ENCODE measurements around the gene DNAH14.

Gene DNAH14

DNA sequence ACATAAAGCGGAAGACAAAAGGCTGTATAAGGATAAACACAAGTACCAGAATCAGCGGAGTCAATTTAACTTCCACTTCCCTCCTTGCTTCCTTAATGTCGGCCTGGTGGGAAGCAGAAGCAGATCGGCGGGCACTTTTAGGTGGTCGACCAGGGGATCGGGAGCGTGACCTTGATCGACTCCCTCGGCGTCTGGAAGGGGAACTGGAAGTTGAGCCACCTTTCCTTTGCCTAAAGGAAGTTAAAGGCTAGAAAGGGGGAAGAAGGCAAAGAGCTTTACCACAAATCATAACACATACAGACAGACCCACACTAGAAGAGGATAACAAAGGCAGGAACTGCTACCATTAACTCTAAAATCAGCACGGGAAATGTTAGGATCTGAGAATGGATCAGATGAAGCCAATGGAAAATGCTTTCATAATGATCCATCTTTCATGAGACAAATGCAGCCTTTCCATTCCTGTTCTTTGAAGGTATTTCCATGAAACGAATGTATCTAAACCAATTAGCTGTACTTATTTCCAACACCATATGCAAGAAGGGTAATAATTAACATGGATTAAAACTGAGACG, 492.6 kb downstream of the DNAH14 start:
- peaks cover 23% of the 10 kb centered on the region for H3K4me1 ChIP-seq (ENCODE audit: control insufficient read depth, insufficient read depth, low read length)
- peaks cover 7% of the 10 kb centered on the region for H3K36me3 ChIP-seq (ENCODE audit: control insufficient read depth, insufficient read depth, low read length)
- H3K9ac ChIP-seq (ENCODE audit: low read length): no peak overlapping the region
- no peaks in the 10 kb centered on the region for H3K9me3 ChIP-seq (ENCODE audit: control insufficient read depth, low read length)
- H3K4me3 ChIP-seq (ENCODE audit: low read length): no peak overlapping the region
- no peaks in the 10 kb centered on the region for H3K27me3 ChIP-seq (ENCODE audit: control insufficient read depth, insufficient read depth, low read length)

DNA sequence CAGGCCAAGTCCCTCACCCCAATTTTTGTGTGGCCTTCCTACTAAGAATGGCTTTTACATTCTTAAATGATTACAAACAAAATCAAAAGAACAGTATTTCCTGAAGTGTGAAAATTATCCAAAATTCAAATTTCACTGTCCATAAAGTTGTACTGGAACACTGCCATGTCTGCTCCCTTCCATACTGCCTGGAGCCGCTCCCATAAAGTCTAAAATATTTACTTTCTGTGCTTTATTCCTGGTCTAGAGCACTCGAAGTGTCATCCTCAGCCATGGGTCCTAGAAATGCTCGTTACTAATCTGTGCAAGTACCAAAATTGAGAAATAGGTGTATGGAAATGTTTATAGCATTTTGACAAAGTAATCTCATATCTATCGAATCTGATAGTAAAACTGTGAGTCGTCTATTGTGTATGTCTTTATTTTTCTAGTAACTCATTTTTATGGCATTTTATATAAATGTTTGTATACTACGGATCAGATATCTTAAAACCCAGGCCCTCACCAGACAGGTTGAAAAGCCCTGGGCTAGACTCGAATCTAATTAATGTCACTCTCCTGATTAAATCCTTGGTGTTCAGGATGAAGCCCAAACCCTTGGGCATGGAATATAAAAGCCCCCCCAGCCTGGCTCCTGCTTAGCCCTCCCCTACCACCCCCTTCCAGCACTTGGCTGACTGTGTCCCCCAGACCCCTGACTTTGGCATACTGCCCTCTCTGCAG, 493.5 kb downstream of the DNAH14 start:
- Histone ChIP-seq H3K4me3 (ENCODE audit: low read length) (no peak overlapping the region), H3K27me3 (ENCODE audit: control insufficient read depth, insufficient read depth, low read length) (no peaks in the 10 kb centered on the region), H3K9ac (ENCODE audit: low read length) (no peak overlapping the region), H3K36me3 (ENCODE audit: control insufficient read depth, insufficient read depth, low read length) (peaks cover 7% of the 10 kb centered on the region), H3K4me1 (ENCODE audit: control insufficient read depth, insufficient read depth, low read length) (peaks cover 23% of the 10 kb centered on the region), H3K9me3 (ENCODE audit: control insufficient read depth, low read length) (no peaks in the 10 kb centered on the region)

DNA sequence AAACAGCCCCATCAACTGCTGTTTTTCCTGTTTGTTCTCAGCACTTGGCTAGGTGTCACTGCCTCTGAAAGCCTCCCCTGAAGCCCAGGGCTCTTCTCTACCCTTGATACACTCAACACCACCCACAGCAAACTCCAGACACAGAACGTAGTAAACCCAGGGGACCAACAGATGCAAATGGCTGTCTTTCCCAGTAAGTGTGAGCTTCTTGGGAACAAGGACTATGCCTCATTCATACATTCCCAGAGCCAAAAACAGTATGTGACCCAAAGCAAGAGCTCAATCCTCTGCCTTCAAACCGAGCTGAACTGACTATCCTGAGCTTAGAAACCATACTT, 494.0 kb downstream of the DNAH14 start:
- peaks cover 7% of the 10 kb centered on the region for H3K36me3 ChIP-seq (ENCODE audit: control insufficient read depth, insufficient read depth, low read length)
- no peaks in the 10 kb centered on the region for H3K9me3 ChIP-seq (ENCODE audit: control insufficient read depth, low read length)

DNA sequence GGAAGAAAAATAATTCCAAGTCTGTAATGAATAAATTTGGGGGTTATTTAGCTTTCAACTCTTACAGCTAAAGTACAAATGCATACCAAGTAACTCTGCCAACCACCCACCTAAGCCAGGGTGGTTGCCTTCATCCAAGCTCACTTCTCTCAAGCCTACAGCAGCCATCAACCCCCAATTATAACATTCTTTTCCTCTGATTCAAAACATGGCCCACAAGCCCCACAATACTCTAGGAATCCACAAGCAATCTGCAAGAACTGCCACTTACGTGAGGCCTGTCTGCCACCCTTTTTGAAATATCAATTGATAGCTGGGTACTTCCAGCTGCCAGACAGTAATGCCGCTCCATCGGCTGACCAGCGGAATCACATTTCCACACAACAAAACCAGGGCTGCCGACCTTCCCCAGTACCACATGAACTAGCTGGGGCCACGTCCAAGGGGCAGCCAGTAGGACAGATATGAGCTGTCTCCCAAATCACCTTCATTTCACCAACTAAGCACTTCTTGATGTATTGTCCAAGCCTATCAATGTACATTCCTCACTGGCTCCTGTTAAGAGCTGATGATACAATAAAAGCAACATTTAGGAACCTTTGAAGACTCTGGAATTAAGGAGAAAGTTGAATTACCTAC, 495.2 kb downstream of the DNAH14 start:
- Histone ChIP-seq H3K36me3 (ENCODE audit: control insufficient read depth, insufficient read depth, low read length) (no peaks in the 10 kb centered on the region), H3K9me3 (ENCODE audit: control insufficient read depth, low read length) (no peaks in the 10 kb centered on the region), H3K4me3 (ENCODE audit: low read length) (no peak overlapping the region), H3K4me1 (ENCODE audit: control insufficient read depth, insufficient read depth, low read length) (peaks cover 23% of the 10 kb centered on the region), H3K27me3 (ENCODE audit: control insufficient read depth, insufficient read depth, low read length) (no peaks in the 10 kb centered on the region), H3K9ac (ENCODE audit: low read length) (peak overlapping the region; percentile 24)

More for the DNA sequence above, 494.0 kb downstream of the DNAH14 start:
- Histone ChIP-seq H3K27me3 (ENCODE audit: control insufficient read depth, insufficient read depth, low read length) (no peaks in the 10 kb centered on the region), H3K4me3 (ENCODE audit: low read length) (no peak overlapping the region), H3K9ac (ENCODE audit: low read length) (no peak overlapping the region), H3K4me1 (ENCODE audit: control insufficient read depth, insufficient read depth, low read length) (peaks cover 23% of the 10 kb centered on the region)

DNA sequence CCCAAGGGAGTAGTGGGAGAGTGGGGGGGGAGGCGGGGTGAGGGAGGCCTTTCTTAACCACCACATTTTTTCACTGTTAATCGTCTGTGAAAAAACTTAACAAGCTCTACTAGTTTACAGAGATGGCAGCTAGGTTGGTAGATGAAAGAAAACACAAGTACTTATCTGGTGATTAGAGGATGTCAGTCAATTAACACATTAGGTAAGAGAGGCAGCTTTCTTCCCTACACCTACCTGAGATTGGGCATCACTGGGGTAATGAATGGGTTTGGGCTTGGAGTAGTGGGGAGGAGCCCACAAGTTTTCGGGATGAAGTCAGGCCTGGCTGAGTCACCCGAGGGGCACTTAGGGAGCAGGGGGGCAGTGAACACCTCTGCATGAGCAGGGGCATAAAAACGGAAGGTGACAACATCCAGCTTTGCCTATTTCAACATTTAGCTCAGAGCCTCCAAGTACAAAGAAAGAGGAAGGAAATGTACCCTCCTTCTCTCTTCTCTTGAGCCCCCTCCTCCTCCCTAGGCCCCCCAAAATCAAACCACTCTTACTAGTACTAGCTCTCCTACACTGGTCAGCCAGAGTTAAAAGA, 495.8 kb downstream of the DNAH14 start:
- Histone ChIP-seq H3K4me3 (ENCODE audit: low read length) (no peak overlapping the region), H3K36me3 (ENCODE audit: control insufficient read depth, insufficient read depth, low read length) (no peaks in the 10 kb centered on the region), H3K4me1 (ENCODE audit: control insufficient read depth, insufficient read depth, low read length) (peaks cover 23% of the 10 kb centered on the region), H3K9me3 (ENCODE audit: control insufficient read depth, low read length) (no peaks in the 10 kb centered on the region), H3K9ac (ENCODE audit: low read length) (peak overlapping the region; percentile 24), H3K27me3 (ENCODE audit: control insufficient read depth, insufficient read depth, low read length) (no peaks in the 10 kb centered on the region)

- Histone ChIP-seq H3K9me3 (ENCODE audit: control insufficient read depth, low read length) (no peaks in the 10 kb centered on the region), H3K27me3 (ENCODE audit: control insufficient read depth, insufficient read depth, low read length) (no peaks in the 10 kb centered on the region), H3K4me3 (ENCODE audit: low read length) (peak overlapping the region; percentile 43), H3K9ac (ENCODE audit: low read length) (peak overlapping the region; percentile 90), H3K36me3 (ENCODE audit: control insufficient read depth, insufficient read depth, low read length) (no peaks in the 10 kb centered on the region), H3K4me1 (ENCODE audit: control insufficient read depth, insufficient read depth, low read length) (peaks cover 23% of the 10 kb centered on the region)
These were observed 497.1 kb downstream of the DNAH14 start for GRCh38 chr1:225426395-225427234.

- H3K4me1 ChIP-seq (ENCODE audit: control insufficient read depth, insufficient read depth, low read length): peaks cover 23% of the 10 kb centered on the region
These were observed 498.0 kb downstream of the DNAH14 start, which contains the start of gene LBR for GRCh38 chr1:225427235-225428067. Gene LBR (minus strand): TSS chr1:225428038. CDS start chr1:225424075, 3,963 bp downstream.

DNA sequence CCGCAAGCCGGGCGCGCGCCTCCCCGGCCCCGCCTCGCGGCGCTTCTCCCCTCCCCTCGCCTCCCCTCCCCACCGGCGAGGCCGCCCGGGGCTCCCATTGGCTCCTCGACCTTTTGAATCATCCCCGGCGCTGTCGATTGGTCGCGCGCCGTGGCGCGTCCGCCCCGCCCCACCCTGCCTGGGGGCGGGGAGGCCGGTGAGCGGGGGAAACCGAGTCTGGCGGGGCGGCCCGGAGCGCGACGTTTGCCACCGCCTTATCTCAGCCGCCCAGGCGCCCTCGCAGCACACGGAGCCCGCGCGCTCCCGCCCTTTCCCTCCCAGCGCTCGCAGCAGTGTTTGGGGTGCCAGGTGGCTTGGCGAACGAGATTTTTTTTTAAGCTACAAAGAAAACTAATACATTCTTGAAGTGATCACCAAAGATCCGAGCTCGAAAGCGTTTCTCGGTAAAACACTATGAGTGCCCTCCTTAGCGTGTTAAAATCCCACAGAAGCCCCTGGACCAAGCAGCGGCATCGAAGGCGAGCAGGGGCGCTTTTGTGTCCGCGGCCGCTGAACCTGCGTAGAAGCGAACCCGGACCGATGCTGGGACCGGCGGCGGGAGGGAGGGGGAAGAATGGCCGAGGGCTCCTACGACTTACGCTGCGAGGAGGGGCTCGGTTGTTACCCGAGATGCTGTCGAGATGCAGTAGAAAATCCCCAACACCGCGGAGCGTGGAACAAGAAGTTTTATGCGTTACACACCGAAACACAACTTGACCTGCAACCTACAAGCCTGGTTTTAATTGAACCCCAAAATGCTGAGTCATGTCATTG, 498.8 kb downstream of the DNAH14 start:
- peak overlapping the region; percentile 43 for H3K4me3 ChIP-seq (ENCODE audit: low read length)
- H3K36me3 ChIP-seq (ENCODE audit: control insufficient read depth, insufficient read depth, low read length): no peaks in the 10 kb centered on the region
- H3K9me3 ChIP-seq (ENCODE audit: control insufficient read depth, low read length): no peaks in the 10 kb centered on the region
- no peaks in the 10 kb centered on the region for H3K27me3 ChIP-seq (ENCODE audit: control insufficient read depth, insufficient read depth, low read length)
- peaks cover 21% of the 10 kb centered on the region for H3K4me1 ChIP-seq (ENCODE audit: control insufficient read depth, insufficient read depth, low read length)
- peak overlapping the region; percentile 90 for H3K9ac ChIP-seq (ENCODE audit: low read length)

More at GRCh38 chr1:225427235-225428067, 498.0 kb downstream of the DNAH14 start, which contains the start of gene LBR:
- H3K36me3 ChIP-seq (ENCODE audit: control insufficient read depth, insufficient read depth, low read length): no peaks in the 10 kb centered on the region
- H3K27me3 ChIP-seq (ENCODE audit: control insufficient read depth, insufficient read depth, low read length): no peaks in the 10 kb centered on the region
- H3K9me3 ChIP-seq (ENCODE audit: control insufficient read depth, low read length): no peaks in the 10 kb centered on the region
- peak within 1 kb of the TSS; percentile 90 for H3K9ac ChIP-seq (ENCODE audit: low read length)
- H3K4me3 ChIP-seq (ENCODE audit: low read length): peak within 1 kb of the TSS; percentile 43

GRCh38 chr1:225428881-225429455, 499.5 kb downstream of the DNAH14 start:
- H3K36me3 ChIP-seq (ENCODE audit: control insufficient read depth, insufficient read depth, low read length): no peaks in the 10 kb centered on the region

GRCh38 chr1:225430301-225430700, 500.8 kb downstream of the DNAH14 start:
- no peaks in the 10 kb centered on the region for H3K9me3 ChIP-seq (ENCODE audit: control insufficient read depth, low read length)
- H3K4me1 ChIP-seq (ENCODE audit: control insufficient read depth, insufficient read depth, low read length): peaks cover 14% of the 10 kb centered on the region
- H3K4me3 ChIP-seq (ENCODE audit: low read length): no peak overlapping the region
- H3K27me3 ChIP-seq (ENCODE audit: control insufficient read depth, insufficient read depth, low read length): no peaks in the 10 kb centered on the region
- no peak overlapping the region for H3K9ac ChIP-seq (ENCODE audit: low read length)
- H3K36me3 ChIP-seq (ENCODE audit: control insufficient read depth, insufficient read depth, low read length): no peaks in the 10 kb centered on the region

More at GRCh38 chr1:225428881-225429455, 499.5 kb downstream of the DNAH14 start:
- Histone ChIP-seq H3K4me3 (ENCODE audit: low read length) (peak overlapping the region; percentile 43), H3K4me1 (ENCODE audit: control insufficient read depth, insufficient read depth, low read length) (peaks cover 16% of the 10 kb centered on the region), H3K9me3 (ENCODE audit: control insufficient read depth, low read length) (no peaks in the 10 kb centered on the region), H3K9ac (ENCODE audit: low read length) (peak overlapping the region; percentile 90), H3K27me3 (ENCODE audit: control insufficient read depth, insufficient read depth, low read length) (no peaks in the 10 kb centered on the region)
